Upper lobe of left lung (tissue), 6 donors: ENCODE measurements around the gene NME3. TPM values are rescaled to one million over a fixed set of nuclear protein-coding genes. Genes with fewer than 3 reads are reported as not detected.
A peak's percentile ranks its signal among the peaks of the same experiment; 100 is the strongest.

Experiments used
- ATAC-seq, 2 donors: fragments of 200-7000 bp; cut with Tn5 transposase; one replicate each; pipeline ENCODE4 v1.9.1; 2022; ENCODE audit warnings: mild to moderate bottlenecking in 2 of 2, moderate library complexity in 2 of 2; ENCODE audit not compliant: low FRiP score in 2 of 2
- DNase-seq, 2 donors: peaks; one replicate each; pipeline ENCODE4 v3.0.0-alpha.2; 2019 to 2020
- H3K27ac ChIP-seq, 4 donors: fragments of 200-600 bp; sonication (generic); one replicate each; pipeline ENCODE4 v1.5.1; 2016 to 2019
- H3K27me3 ChIP-seq, 4 donors: fragments of 200-600 bp; sonication (generic); one replicate each; pipeline ENCODE4 v1.5.1; 2017 to 2019
- H3K36me3 ChIP-seq, 4 donors: fragments of 200-600 bp; sonication (generic); one replicate each; pipeline ENCODE4 v1.5.1; 2016 to 2019
- H3K4me1 ChIP-seq, 4 donors: fragments of 200-600 bp; sonication (generic); one replicate each; pipeline ENCODE4 v1.5.1; 2018 to 2019
- H3K4me3 ChIP-seq, 4 donors: fragments of 200-600 bp; sonication (generic); one replicate each; pipeline ENCODE4 v1.5.1; 2017 to 2019; ENCODE audit warnings: mild to moderate bottlenecking in 2 of 4, moderate library complexity in 1 of 4
- H3K9me3 ChIP-seq, 4 donors: fragments of 200-600 bp; sonication (generic); one replicate each; pipeline ENCODE4 v1.5.1; 2018 to 2019
- EP300 ChIP-seq, 4 donors: sonication (generic); formaldehyde crosslinking; IDR thresholded peaks; one replicate each; pipeline ENCODE4 v1.5.1; 2017; ENCODE audit warnings: antibody characterized with exemption in 4 of 4, control low read depth in 2 of 4
- POLR2A ChIP-seq, 4 donors: fragments of 450-650 bp; IDR thresholded peaks; one replicate each; pipeline ENCODE4 v1.5.1; 2016 to 2017; ENCODE audit warnings: antibody characterized with exemption in 4 of 4, mild to moderate bottlenecking in 2 of 4
- POLR2AphosphoS5 ChIP-seq, 2 donors: sonication (generic); formaldehyde crosslinking; IDR thresholded peaks; one replicate each; pipeline ENCODE4 v1.5.1; 2017; ENCODE audit warnings: antibody characterized with exemption in 2 of 2
- WGBS, 2 donors: methylation state at CpG; one replicate each; pipeline ENCODE4 v1.1.5; 2017 to 2018; 5-methylcytosine and 5-hydroxymethylcytosine counted together
- total RNA-seq, 6 donors: library from RNA; depleted of rRNA in 4 of 6; stranded (reverse); fragments of >200 nt in 4 of 6; gene quantifications; one replicate each; pipeline versions ENCODE4 v1.1.0 to v1.2.1, GENCODE V29; 2016 to 2021
- TF ChIP-seq, protein P1 (sequence below), 6 experiments: fragments of 450-650 bp in 4 of 6; fragments of 200-600 bp in 2 of 6; sonication (generic) in 2 of 6; IDR thresholded peaks; one replicate each; pipeline ENCODE4 v1.5.1; 2016 to 2019; ENCODE audit warnings: antibody characterized with exemption in 6 of 6
- donor health status: DM: no; HTN: no; CAD: no; lungs with moderate emphysema.
- donor health status: DM: no; HTN: yes; CAD: no; lungs with severe emphysema.

The NME3 gene
- total RNA-seq, 6 donors from 2014 or later: 57.8 to 155 (median 78.9) TPM

DNA sequence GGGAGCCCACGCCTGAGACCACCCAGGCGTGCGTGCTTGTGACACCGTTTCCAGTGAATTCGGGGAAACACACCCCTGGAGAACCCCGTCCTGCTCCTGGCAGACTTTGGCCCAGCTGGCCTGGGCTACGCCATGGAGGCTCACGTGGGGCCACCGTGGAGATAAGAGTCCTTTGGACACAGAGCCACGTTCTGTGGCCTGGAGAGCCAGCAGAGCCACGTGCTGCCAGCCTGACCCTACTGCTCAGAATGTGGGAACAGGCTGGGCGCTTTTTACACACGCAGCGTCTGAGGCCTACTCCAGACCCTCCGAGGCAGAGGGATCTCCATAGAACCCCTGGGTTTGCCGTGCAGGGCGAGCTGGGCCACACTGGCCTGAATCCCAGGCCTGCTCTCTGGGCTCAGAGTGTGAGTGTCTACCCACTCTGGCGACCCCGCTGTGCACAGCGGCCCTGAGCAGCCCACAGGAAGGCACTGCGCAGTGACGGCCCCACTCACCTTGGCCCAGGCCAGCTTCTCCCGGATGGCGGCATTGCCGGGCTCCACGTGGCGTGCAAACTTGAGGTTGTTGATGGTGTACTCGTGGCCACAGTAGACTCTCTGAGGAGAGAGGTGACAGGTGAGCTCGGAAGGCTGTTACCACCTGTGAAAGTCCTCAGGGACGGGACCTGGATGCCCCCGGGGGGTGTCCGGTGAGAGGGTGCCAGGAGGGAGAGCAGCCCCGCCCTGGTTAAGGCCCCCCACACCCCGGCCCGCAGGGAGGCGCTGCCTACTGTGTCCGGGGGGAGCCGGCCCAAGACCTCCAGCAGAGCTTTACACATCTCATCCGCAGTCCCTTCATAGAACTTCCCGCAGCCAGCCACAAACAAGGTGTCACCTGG lies 45.3 kb upstream of the NME3 start:
- Histone ChIP-seq H3K4me3 (no peak overlapping the region), H3K27ac (no peak overlapping the region), H3K4me1 (peaks cover 3 to 8% (median 4%) of the 10 kb centered on the region in 4 donors), H3K9me3 (no peaks in the 10 kb centered on the region), H3K36me3 (peaks cover 20 to 80% (median 60%) of the 10 kb centered on the region in 4 donors), H3K27me3 (no peaks in the 10 kb centered on the region)
- no peak for TF ChIP-seq EP300 (IDR thresholded peaks at IDR 0.05)
- TF ChIP-seq, protein P1, sequence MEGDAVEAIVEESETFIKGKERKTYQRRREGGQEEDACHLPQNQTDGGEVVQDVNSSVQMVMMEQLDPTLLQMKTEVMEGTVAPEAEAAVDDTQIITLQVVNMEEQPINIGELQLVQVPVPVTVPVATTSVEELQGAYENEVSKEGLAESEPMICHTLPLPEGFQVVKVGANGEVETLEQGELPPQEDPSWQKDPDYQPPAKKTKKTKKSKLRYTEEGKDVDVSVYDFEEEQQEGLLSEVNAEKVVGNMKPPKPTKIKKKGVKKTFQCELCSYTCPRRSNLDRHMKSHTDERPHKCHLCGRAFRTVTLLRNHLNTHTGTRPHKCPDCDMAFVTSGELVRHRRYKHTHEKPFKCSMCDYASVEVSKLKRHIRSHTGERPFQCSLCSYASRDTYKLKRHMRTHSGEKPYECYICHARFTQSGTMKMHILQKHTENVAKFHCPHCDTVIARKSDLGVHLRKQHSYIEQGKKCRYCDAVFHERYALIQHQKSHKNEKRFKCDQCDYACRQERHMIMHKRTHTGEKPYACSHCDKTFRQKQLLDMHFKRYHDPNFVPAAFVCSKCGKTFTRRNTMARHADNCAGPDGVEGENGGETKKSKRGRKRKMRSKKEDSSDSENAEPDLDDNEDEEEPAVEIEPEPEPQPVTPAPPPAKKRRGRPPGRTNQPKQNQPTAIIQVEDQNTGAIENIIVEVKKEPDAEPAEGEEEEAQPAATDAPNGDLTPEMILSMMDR (IDR thresholded peaks at IDR 0.05): no peak
- TF ChIP-seq POLR2A (IDR thresholded peaks at IDR 0.05): no peak
- no peak for TF ChIP-seq POLR2AphosphoS5 (IDR thresholded peaks at IDR 0.05)
- ATAC-seq: no peak
- DNase-seq: peak in 1 of 2 donors; percentile 72
- WGBS, 2 donors: 91 to 97% methylated on average over 12 to 27 of the region's 40 CpGs

- peaks cover 3 to 8% (median 4%) of the 10 kb centered on the region in 4 donors for H3K4me1 ChIP-seq
- ATAC-seq (no peak), DNase-seq (no peak)
- 92 to 95% methylated on average over 11 of the region's 11 CpGs for WGBS, 2 donors
- no peak overlapping the region for H3K27ac ChIP-seq
- H3K27me3 ChIP-seq: no peaks in the 10 kb centered on the region
- TF ChIP-seq, protein P1 (IDR thresholded peaks at IDR 0.05): no peak
- peaks cover 10 to 71% (median 55%) of the 10 kb centered on the region in 4 donors for H3K36me3 ChIP-seq
- no peak overlapping the region for H3K4me3 ChIP-seq
- H3K9me3 ChIP-seq: no peaks in the 10 kb centered on the region
Measured at GRCh38 chr16:1815461-1815860, 44.1 kb upstream of the NME3 start.

DNA sequence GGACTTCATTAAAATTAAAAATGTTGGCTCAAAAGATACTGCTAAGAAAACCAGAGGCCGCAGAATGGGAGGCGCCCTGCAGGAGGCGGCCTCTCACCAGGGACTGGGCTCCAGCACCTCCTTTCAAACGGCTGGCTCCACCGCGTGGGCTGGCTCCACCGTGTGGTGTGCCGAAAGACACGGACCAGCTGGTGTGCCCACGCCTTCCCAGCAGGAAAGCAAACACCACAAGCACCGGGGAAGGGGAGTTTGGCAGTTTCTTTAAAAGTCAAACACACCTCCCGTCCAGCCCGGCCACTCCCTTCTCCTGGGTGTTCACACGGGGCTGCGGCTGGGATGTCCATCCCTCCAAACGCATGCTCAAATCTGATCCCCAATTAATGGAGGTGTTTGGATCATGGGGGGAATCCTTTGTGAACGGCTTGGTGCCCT lies 41.4 kb upstream of the NME3 start:
- peak; percentile 86 to 92 for ATAC-seq
- 25 to 35% methylated on average over 11 to 15 of the region's 17 CpGs for WGBS, 2 donors

GRCh38 chr16:1810536-1810935 lies 39.2 kb upstream of the NME3 start:
- peaks cover 20 to 67% (median 45%) of the 10 kb centered on the region in 4 donors for H3K36me3 ChIP-seq

More for the DNA sequence above, 41.4 kb upstream of the NME3 start:
- Histone ChIP-seq H3K9me3 (no peaks in the 10 kb centered on the region), H3K27ac (no peak overlapping the region), H3K4me3 (no peak overlapping the region), H3K4me1 (peaks cover 3 to 8% (median 4%) of the 10 kb centered on the region in 4 donors), H3K27me3 (no peaks in the 10 kb centered on the region), H3K36me3 (peaks cover 22 to 69% (median 55%) of the 10 kb centered on the region in 4 donors)
- DNase-seq: peak; percentile 87 to 91
- TF ChIP-seq POLR2A (IDR thresholded peaks at IDR 0.05) (no peak), POLR2AphosphoS5 (IDR thresholded peaks at IDR 0.05) (peak; percentile 47 to 76), EP300 (IDR thresholded peaks at IDR 0.05) (no peak)
- TF ChIP-seq, protein P1 (IDR thresholded peaks at IDR 0.05): peak; percentile 19 to 71 (median 49)

More at GRCh38 chr16:1810536-1810935, 39.2 kb upstream of the NME3 start:
- TF ChIP-seq POLR2A (IDR thresholded peaks at IDR 0.05): no peak
- TF ChIP-seq, protein P1 (IDR thresholded peaks at IDR 0.05): no peak
- no peak for TF ChIP-seq EP300 (IDR thresholded peaks at IDR 0.05)
- TF ChIP-seq POLR2AphosphoS5 (IDR thresholded peaks at IDR 0.05): no peak
- ATAC-seq: no peak
- H3K4me3 ChIP-seq: no peak overlapping the region
- H3K27ac ChIP-seq: no peak overlapping the region
- no peaks in the 10 kb centered on the region for H3K27me3 ChIP-seq
- 94 to 98% methylated on average over 14 to 15 of the region's 16 CpGs for WGBS, 2 donors
- no peak for DNase-seq
- H3K9me3 ChIP-seq: no peaks in the 10 kb centered on the region
- H3K4me1 ChIP-seq: peaks cover 3 to 8% (median 4%) of the 10 kb centered on the region in 4 donors
